Measurements from ENCODE around the gene CACNA1C.

The CACNA1C gene

DNA sequence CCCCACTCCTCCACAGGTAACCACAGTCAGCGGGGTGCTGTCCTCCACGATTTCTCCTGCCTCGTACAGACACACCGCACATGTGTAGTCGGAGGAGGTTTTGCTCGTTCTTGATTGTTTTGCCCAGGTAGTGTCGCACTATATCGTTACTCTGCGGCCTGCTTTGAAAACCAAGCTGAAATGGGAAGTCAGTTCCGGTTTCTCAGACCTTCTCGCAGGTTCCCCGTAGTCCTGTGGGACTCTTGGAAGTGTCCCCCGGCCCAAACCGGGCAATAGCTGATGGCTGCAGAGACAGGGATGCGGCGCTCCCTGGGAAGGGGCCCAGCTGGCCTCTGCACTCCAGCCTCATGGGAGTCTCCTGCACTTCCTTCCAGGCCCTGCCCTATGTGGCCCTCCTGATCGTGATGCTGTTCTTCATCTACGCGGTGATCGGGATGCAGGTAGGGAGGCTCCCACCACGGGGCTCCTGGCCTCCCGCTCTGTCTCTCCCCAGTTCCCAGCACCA lies 600.7 kb downstream of the CACNA1C start:
- FAIRE-seq, result no peak

GRCh38 chr12:2654311-2654710 lies 601.5 kb downstream of the CACNA1C start:
- no peak for FAIRE-seq

- no peak for FAIRE-seq
Observed at GRCh38 chr12:2654741-2655140, 602.0 kb downstream of the CACNA1C start.

DNA sequence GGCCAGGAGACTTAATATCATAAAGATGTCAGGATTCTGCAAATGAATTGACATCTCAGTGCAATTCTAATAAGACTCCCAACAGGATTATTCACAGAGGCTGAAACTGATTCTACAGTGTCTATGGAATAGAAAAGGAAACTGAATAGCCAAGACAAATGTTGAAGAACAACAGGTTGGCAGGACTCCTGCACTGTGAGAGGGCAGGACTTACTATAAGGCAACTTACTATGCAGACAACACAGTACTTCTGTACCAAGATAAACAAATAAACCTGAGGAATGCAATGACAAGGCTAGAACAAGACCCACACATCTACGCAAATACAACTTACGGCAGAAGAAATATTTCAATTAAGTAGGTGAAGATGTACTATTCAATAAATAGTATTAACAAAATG lies 609.7 kb downstream of the CACNA1C start:
- FAIRE-seq, result no peak

GRCh38 chr12:2664721-2665577 lies 612.2 kb downstream of the CACNA1C start:
- FAIRE-seq, result no peak

DNA sequence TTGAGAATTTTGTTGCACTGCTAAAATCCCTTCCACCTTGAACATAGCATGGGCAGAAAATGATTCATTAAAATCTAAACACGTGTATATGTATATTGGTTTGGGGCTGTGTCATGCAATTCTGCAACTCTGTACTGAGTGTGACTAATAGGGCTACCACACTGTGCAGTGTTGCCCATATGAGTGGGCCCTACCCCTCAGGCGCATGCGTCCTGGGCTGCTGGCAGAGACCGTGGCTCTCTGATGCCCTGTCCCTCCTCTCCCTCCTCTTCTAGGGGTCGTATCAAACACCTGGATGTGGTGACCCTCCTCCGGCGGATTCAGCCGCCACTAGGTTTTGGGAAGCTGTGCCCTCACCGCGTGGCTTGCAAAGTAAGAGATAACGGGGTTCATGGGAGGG lies 613.6 kb downstream of the CACNA1C start:
- no peak for FAIRE-seq

- no peak for FAIRE-seq
Observed at GRCh38 chr12:2666846-2667245, 614.1 kb downstream of the CACNA1C start.

- FAIRE-seq, result no peak
Observed at GRCh38 chr12:2667716-2668440, 615.1 kb downstream of the CACNA1C start.

GRCh38 chr12:2668816-2669215 lies 616.0 kb downstream of the CACNA1C start:
- FAIRE-seq, result no peak

DNA sequence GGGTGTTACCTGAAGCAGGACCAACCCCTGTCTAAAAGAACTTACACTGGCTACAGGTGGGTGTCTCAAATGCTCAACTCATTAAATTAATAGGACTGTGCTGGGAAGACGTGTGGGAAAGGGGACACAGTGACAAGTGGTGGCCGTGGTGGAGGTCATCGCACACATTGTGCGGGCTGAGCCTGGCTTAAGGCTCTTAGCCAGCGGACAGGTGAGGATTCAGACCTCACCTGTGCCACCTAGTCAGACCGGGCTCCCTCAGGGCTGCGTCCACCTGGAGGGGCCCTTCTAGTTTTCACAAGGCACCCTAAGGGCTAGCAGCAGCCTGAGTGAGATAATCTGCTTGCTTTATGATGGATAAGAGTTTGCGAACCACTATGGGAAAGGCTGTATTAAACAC lies 616.8 kb downstream of the CACNA1C start:
- no peak for FAIRE-seq

GRCh38 chr12:2672863-2673262 lies 620.1 kb downstream of the CACNA1C start:
- FAIRE-seq, result no peak

DNA sequence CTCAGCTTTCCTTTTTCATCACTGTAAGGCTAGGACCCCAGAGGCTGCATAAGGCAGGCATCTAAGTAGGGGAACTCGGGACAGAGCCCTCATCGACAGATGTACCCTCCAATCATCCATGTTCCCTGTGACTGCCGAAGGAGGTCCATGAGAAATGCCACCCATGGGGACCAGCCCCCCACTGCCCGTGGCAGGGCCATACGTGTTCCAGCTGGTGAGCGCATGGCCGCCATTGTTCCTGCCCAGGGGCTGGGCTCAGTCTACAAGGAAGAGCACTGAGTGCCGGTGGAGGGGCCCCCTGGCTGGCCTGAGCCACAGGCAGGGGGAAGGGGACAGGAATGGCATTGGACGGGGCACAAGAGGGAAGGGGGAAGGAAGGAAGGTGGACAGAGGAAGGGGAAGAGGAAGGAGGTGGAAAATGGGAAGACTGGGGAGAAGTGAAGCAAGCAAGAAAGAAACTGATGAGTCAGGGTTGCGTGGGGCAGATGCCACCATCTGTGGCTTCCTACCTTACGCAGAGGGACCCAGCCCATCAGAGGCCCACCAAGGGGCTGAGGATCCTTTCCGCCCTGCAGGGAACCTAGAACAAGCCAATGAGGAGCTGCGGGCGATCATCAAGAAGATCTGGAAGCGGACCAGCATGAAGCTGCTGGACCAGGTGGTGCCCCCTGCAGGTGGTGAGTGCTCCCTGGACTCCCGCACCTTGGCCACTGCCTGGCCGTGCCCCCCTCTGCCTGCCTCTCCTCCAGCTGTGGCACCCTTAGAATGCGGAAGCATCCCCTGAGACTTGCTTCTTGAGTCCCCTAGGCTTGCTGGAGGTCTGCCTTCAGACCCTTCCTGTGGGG lies 621.4 kb downstream of the CACNA1C start:
- no peak for FAIRE-seq

GRCh38 chr12:2675776-2676175 lies 623.0 kb downstream of the CACNA1C start:
- no peak for FAIRE-seq

- FAIRE-seq, result no peak
Observed at GRCh38 chr12:2677142-2677880, 624.5 kb downstream of the CACNA1C start.

DNA sequence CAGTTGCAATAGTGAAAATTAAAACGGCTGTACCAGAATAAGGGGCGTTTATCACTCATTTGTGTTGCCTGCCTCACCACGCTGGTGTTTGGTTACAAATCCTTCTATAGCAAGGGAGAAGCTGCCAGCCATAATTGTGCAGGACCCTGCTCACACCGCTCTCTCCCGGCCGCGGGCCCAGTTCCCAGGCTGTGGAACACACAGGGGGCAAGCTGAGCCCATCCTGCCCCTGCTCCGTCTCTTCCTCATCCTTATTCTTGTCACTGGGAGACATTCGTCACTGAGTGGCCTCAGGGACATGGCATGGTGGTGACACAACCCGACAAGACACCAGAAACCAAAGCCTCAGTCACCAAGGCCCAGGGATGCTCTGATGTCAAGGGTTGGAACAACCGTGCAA lies 625.6 kb downstream of the CACNA1C start:
- no peak for FAIRE-seq

- FAIRE-seq, result no peak
Observed at GRCh38 chr12:2679068-2679815, 626.5 kb downstream of the CACNA1C start.

DNA sequence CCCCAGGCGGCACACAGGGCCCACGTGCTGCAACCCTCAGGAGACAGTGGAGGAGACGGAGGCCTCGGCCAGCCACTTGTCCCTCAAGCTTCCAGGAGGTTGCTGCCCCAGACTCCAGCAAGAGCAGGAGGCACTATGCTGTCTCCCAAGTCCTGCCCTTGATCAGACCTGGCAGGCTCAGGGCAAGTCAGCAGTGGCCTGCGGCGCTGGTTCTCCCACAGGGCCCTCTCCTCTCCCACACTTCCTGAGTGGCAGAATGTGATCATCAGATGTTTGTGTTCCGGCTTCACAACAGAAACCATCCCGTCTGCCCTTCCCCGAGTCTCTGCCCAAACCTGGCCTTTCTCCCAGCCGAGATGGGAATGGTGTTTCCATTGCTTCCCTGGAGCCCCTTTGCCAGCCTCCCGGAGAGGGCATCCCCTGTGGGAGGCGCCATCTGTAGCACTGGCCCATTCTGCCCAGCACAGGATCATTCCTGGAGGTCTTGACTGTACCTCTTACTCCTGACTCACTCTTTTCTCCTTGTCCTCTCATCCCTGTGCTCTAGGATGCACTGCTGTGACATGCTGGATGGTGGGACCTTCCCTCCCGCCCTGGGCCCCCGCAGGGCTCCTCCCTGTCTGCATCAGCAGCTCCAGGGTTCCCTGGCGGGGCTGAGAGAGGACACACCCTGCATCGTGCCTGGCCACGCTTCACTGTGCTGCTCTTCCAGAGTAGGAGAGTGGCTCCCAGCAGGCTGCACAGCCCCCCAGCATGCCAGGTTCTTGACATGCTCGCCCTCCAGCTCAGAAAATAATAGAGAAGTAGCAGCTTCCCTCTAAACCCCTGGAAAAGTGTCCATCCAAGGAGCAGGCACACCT lies 627.3 kb downstream of the CACNA1C start:
- no peak for FAIRE-seq

DNA sequence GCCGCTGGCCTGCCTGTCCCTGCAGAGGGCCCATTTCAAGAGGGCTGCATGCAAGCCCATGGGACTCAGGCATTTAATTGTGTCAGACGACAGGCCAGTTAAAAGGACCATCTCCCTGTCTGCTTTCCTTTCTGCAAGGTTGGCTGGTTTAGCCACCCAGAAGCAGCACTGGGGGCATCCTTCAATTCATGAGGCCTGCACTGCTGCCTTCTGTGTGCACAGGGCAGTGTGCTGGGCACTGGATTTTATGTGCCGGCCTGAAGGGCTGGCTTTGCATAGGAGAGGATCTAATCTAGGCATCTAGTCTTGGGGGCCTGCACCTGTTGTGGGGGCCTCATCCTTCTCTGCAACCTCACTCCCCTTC lies 627.9 kb downstream of the CACNA1C start:
- no peak for FAIRE-seq

DNA sequence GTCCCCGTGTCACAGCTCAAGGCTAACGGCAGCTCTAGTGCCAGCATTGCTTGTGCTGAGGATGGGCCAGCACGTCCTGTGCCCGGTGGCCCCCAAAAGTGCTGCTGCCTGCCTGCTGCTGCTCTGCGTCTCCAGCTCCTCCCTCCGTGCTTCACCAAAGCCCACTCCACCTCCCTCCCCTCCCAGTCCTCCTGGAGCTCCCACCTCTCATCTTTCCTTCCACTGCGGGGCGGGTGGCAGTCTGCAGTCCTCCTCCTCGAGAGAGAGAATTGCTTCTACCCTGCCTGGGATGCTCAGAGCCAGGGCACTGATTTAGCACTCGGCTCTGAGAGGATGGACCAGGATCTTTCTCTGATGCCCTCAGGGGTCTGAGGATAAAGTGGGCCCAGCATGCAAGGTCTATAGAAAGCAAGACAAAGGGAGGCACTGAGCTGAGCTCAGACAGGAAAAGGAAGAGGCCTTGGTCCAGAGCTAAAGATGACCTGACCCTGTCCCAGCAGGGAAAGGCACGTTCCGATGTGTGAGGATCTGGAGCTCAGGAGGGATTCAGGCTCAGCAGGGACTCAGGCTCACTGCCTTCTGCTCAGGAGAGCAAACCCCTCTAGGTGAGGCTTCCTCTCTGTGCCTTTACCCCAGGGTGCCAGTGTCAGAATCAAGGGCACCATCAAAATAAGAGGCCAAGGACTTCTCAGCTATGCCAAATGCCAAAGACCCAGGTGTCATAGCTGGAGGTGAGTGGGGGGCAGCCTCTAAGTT lies 628.8 kb downstream of the CACNA1C start:
- no peak for FAIRE-seq
